BLaER1 (cell line): ENCODE data around the gene CNIH3.

Experiments
- H3K27ac ChIP-seq: shearing (Covaris generic); formaldehyde crosslinking; 2 replicates; pipeline ENCODE4 v1.8.1; 2022
- H3K27me3 ChIP-seq: shearing (Covaris generic); formaldehyde crosslinking; 2 replicates; pipeline ENCODE4 v1.8.1; 2022
- H3K36me3 ChIP-seq: shearing (Covaris generic); formaldehyde crosslinking; 2 replicates; pipeline ENCODE4 v1.8.1; 2022
- H3K4me1 ChIP-seq: shearing (Covaris generic); formaldehyde crosslinking; 2 replicates; pipeline ENCODE4 v1.8.1; 2022
- H3K4me2 ChIP-seq: shearing (Covaris generic); formaldehyde crosslinking; 2 replicates; pipeline ENCODE4 v1.8.1; 2022
- H3K4me3 ChIP-seq: shearing (Covaris generic); formaldehyde crosslinking; 2 replicates; pipeline ENCODE4 v1.8.1; 2022
- H3K9ac ChIP-seq: shearing (Covaris generic); formaldehyde crosslinking; 2 replicates; pipeline ENCODE4 v1.8.1; 2022
- H3K9me3 ChIP-seq: shearing (Covaris generic); formaldehyde crosslinking; 2 replicates; pipeline ENCODE4 v1.8.1; 2022
- H4K20me1 ChIP-seq: shearing (Covaris generic); formaldehyde crosslinking; 2 replicates; pipeline ENCODE4 v1.8.1; 2022
- Cebpa-rat ChIP-seq: shearing (Covaris generic); IDR thresholded peaks from 2 replicates; pipeline ENCODE4 v1.8.1; 2022

The CNIH3 gene

DNA sequence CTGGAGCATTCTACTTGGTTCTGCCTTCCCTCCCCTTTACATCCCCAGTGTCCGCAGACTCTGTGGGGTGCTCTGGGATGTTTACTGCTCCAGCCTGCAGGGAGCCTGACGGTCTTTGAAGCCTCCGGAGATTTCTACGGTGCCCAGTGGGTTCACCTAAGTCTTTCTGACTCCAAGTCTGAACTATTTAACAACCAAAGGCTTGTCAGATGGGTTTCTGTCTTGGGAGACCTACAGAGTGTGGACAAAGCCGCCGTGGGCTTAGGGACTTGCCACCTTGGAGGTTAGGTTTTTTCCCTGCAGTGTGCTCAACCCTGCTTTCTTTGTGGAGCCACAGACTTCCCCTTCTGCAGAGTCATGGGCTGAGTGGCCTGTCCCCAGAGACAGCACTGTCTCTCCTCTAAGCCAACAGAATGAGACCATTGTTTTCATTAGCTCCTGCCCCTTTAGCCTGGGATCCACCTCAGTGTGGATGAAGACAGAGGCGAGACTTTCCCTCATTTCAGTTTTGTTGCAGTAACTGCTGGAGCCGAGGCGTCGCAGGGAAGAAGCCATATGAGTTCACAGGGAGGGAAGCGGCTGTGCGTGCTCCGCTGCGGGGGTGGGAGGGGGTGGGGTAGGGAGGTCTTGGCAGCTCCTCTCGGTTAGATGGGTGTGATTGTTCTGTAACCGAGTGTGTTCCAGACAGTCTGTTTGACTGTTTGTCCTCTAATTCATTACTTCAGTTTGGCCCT lies 120.7 kb downstream of the CNIH3 start:
- no peaks in the 10 kb centered on the region for H3K36me3 ChIP-seq
- no peaks in the 10 kb centered on the region for H4K20me1 ChIP-seq
- peak overlapping the region; percentile 89 for H3K4me2 ChIP-seq
- H3K27ac ChIP-seq, result peak overlapping the region; percentile 64
- H3K9ac ChIP-seq, result peak overlapping the region; percentile 66
- no peaks in the 10 kb centered on the region for H3K9me3 ChIP-seq
- peak overlapping the region; percentile 36; the same call in 1 of the 2 replicates for H3K4me3 ChIP-seq
- no peak for TF ChIP-seq Cebpa-rat
- H3K27me3 ChIP-seq, result no peaks in the 10 kb centered on the region
- H3K4me1 ChIP-seq, result peaks cover 74% of the 10 kb centered on the region

- Histone ChIP-seq H3K27me3 (no peaks in the 10 kb centered on the region), H3K27ac (peak overlapping the region; percentile 47; the same call in 1 of the 2 replicates), H3K4me3 (no peak overlapping the region), H3K9me3 (no peaks in the 10 kb centered on the region), H3K9ac (no peak overlapping the region), H3K36me3 (no peaks in the 10 kb centered on the region), H4K20me1 (no peaks in the 10 kb centered on the region), H3K4me1 (peaks cover 76% of the 10 kb centered on the region), H3K4me2 (peak overlapping the region; percentile 89)
- TF ChIP-seq Cebpa-rat, result no peak
Measured at GRCh38 chr1:224737353-224737727, 121.2 kb downstream of the CNIH3 start.

DNA sequence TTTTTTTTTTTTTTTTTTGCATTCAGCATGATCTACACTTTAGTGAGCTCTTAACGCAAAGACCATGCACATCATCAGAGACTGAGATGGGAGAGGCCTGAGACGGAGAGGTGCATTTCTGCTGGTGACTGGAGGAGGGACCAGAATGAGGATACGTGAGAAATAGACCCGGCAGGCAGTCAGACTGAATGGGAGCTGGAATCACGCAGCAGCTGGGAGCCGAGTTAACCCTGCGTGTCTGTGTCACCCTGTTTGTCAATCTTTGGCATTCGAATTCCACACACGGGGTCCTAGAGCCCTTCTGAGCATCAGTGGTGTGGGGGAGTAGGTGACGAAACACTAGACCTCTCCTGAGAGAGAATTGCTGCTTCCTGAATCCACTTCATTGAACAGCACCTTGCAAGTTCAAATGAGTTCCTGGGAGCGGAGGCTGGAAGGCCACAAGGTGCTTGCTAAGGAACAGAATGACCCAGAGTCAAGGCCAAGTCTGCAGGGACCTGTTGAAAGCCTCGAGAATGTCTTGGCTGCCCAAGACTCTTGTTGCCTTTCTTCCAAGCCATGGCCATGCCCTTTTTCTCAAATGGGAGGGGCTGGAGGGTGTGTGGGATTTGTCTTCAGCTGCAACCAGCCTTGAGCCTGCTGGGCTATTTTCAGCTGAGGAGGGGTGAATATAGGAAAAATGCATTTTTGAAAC lies 123.3 kb downstream of the CNIH3 start:
- TF ChIP-seq Cebpa-rat, result no peak

DNA sequence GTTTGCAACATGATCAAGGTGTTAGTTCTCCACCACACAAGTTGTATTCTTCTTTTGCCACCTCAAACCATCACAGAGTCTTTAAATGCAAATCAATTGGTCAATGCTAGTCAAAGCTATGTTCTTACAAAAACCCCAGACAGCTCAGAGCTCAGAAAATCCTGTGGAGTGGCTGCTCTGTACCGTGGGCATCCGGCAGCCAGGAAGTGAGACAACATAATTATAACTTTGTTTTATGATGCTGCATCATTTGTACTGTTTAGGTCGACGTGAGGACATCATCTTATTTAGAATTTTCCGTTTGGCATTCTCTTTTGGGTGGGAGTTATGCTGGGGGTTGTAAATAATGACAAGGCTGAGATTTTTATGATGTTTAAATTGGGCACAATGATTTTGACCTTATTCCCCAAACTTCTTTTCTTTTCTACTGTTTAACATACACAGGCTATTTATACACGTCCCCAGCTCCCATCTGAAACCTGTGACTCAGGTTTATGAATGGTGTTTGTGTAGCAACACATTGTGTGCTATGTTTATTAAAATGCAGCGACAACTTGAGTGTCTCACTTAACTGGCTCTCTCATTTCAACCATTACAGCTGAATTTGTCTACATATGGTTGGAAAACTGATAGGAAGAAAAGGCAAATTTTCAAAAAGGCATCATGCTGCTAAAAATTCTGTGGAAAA lies 124.0 kb downstream of the CNIH3 start:
- Histone ChIP-seq H3K27ac (no peak overlapping the region), H3K4me3 (no peak overlapping the region), H3K4me1 (peaks cover 77% of the 10 kb centered on the region), H3K36me3 (no peaks in the 10 kb centered on the region), H4K20me1 (no peaks in the 10 kb centered on the region), H3K9me3 (no peaks in the 10 kb centered on the region), H3K27me3 (no peaks in the 10 kb centered on the region), H3K4me2 (peak overlapping the region; percentile 56), H3K9ac (no peak overlapping the region)
- no peak for TF ChIP-seq Cebpa-rat

More for the DNA sequence above, 123.3 kb downstream of the CNIH3 start:
- H3K4me1 ChIP-seq, result peaks cover 77% of the 10 kb centered on the region
- H4K20me1 ChIP-seq, result no peaks in the 10 kb centered on the region
- no peaks in the 10 kb centered on the region for H3K9me3 ChIP-seq
- no peaks in the 10 kb centered on the region for H3K27me3 ChIP-seq
- no peak overlapping the region for H3K9ac ChIP-seq
- no peaks in the 10 kb centered on the region for H3K36me3 ChIP-seq
- no peak overlapping the region for H3K27ac ChIP-seq
- H3K4me2 ChIP-seq, result peak overlapping the region; percentile 56
- H3K4me3 ChIP-seq, result no peak overlapping the region

- H3K36me3 ChIP-seq, result no peaks in the 10 kb centered on the region
- H3K4me1 ChIP-seq, result peaks cover 77% of the 10 kb centered on the region
- no peaks in the 10 kb centered on the region for H3K27me3 ChIP-seq
- H3K9me3 ChIP-seq, result no peaks in the 10 kb centered on the region
- H3K27ac ChIP-seq, result no peak overlapping the region
- no peak overlapping the region for H3K4me2 ChIP-seq
- H4K20me1 ChIP-seq, result no peaks in the 10 kb centered on the region
- no peak for TF ChIP-seq Cebpa-rat
- no peak overlapping the region for H3K4me3 ChIP-seq
- H3K9ac ChIP-seq, result no peak overlapping the region
Measured at GRCh38 chr1:224740685-224741052, 124.6 kb downstream of the CNIH3 start.

DNA sequence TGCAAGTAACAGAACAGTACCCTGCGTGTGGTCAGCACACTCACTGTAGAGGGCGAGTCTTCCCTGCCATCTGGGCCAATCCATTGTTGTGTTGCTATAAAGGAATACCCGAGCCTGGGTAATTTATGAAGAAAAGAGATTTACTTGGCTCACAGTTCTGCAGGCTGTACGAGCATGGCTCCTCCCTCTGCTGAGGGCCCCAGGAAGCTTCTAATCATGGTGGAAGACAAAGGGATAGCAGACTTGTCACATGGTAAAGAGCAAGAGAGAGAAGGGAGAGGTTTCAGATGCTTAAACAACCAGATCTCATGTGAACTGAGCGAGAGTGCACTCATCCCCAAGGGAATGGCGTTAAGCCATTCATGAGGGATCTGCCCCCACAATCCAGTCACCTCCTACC lies 126.2 kb downstream of the CNIH3 start:
- Histone ChIP-seq H3K4me2 (peak overlapping the region; percentile 2; the same call in 1 of the 2 replicates), H3K9me3 (no peaks in the 10 kb centered on the region), H4K20me1 (no peaks in the 10 kb centered on the region), H3K36me3 (no peaks in the 10 kb centered on the region), H3K27me3 (no peaks in the 10 kb centered on the region), H3K27ac (no peak overlapping the region), H3K4me3 (no peak overlapping the region), H3K9ac (no peak overlapping the region), H3K4me1 (peaks cover 78% of the 10 kb centered on the region)
- no peak for TF ChIP-seq Cebpa-rat

DNA sequence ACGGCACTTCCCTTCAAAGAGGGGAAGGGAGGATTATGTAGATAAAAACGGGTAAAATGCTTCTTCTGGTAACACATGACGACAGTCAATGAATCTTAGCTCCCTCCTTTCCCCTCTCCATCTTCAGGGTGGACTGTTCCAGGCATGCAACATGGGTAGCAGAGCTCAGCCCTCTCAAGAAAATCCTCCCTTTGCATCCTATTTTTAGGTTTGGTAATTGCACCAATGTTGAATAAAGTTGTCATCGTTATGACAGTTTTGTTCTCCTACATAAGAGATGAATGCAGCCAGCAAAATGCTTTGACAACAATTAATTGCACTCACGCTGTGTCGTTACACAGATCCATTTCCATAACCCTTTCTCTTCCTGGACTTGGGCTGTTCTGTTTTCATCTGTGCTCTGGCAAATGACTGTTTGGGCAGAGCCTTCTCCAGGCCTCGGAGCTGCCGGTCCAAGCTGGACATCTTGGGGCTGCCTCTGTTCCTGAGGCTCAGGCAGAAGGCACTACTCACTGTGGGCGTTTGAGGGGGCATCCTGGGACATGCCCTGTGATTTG lies 127.6 kb downstream of the CNIH3 start:
- H3K36me3 ChIP-seq, result no peaks in the 10 kb centered on the region
- no peak overlapping the region for H3K9ac ChIP-seq
- H3K27ac ChIP-seq, result peak overlapping the region; percentile 32; the same call in 1 of the 2 replicates
- no peaks in the 10 kb centered on the region for H4K20me1 ChIP-seq
- H3K27me3 ChIP-seq, result no peaks in the 10 kb centered on the region
- no peak for TF ChIP-seq Cebpa-rat
- no peaks in the 10 kb centered on the region for H3K9me3 ChIP-seq
- no peak overlapping the region for H3K4me3 ChIP-seq
- peak overlapping the region; percentile 79 for H3K4me2 ChIP-seq
- peaks cover 74% of the 10 kb centered on the region for H3K4me1 ChIP-seq

DNA sequence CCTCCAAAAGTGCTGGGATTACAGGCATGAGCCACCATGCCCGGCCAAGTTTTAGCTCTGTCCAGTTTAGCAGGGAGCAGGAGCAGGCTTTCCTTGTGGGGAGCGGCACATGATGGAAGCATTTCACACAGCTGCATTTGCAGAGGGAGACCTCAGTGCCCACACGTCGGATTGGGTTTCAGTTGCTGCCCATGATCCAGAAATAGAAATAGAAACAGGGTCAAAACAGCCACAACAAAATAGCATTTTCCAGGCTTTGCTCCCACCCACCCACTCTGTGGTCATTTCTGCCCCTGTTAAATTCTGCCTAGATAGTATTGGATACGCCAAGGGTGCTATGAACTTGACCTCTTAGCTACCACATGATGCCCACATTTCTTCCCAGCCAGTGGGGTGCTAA lies 128.4 kb downstream of the CNIH3 start:
- no peaks in the 10 kb centered on the region for H3K9me3 ChIP-seq
- peak overlapping the region; percentile 79 for H3K4me2 ChIP-seq
- H3K36me3 ChIP-seq, result no peaks in the 10 kb centered on the region
- H4K20me1 ChIP-seq, result no peaks in the 10 kb centered on the region
- H3K4me3 ChIP-seq, result no peak overlapping the region
- H3K4me1 ChIP-seq, result peaks cover 71% of the 10 kb centered on the region
- H3K27me3 ChIP-seq, result no peaks in the 10 kb centered on the region
- H3K9ac ChIP-seq, result no peak overlapping the region; the same call in 1 of the 2 replicates
- no peak for TF ChIP-seq Cebpa-rat
- peak overlapping the region; percentile 41 for H3K27ac ChIP-seq

- H3K9ac ChIP-seq, result no peak overlapping the region; the same call in 1 of the 2 replicates
- H4K20me1 ChIP-seq, result no peaks in the 10 kb centered on the region
- no peaks in the 10 kb centered on the region for H3K36me3 ChIP-seq
- no peaks in the 10 kb centered on the region for H3K9me3 ChIP-seq
- H3K4me3 ChIP-seq, result no peak overlapping the region
- no peak for TF ChIP-seq Cebpa-rat
- H3K4me1 ChIP-seq, result peaks cover 69% of the 10 kb centered on the region
- H3K4me2 ChIP-seq, result peak overlapping the region; percentile 79
- peak overlapping the region; percentile 41; the same call in 1 of the 2 replicates for H3K27ac ChIP-seq
- no peaks in the 10 kb centered on the region for H3K27me3 ChIP-seq
Measured at GRCh38 chr1:224745394-224745793, 129.3 kb downstream of the CNIH3 start.
